Measurements from ENCODE around the gene EXOC3L4. TPM values are rescaled to one million over a fixed set of nuclear protein-coding genes. Genes with fewer than 3 reads are reported as not detected.

Gene EXOC3L4
- total and polyA plus RNA-seq, 4 experiments from 2014 or later = not detected

- ChIA-PET CTCF (ENCODE audit: partially characterized antibody) (no interaction called here), POLR2A (ENCODE audit: partially characterized antibody) (no interaction called here)
- DNase-seq = no peak
- H3K4me1 Mint-ChIP-seq = peaks cover 5 to 13% (median 6%) of the 10 kb centered on the region in 4 donors
- no peaks in the 10 kb centered on the region for H3K27me3 ChIP-seq (ENCODE audit: insufficient read depth, low read length)
- no peak overlapping the region for H3K27ac Mint-ChIP-seq
- H3K4me1 ChIP-seq (ENCODE audit: insufficient read depth, low read length) = no peaks in the 10 kb centered on the region
- intact Hi-C loops (cut with micrococcal nuclease) = no loop called here
- H3K27ac ChIP-seq (ENCODE audit: low read depth, low read length) = no peak overlapping the region
- no peaks in the 10 kb centered on the region for H3K9me3 ChIP-seq (ENCODE audit: control insufficient read depth in 1 of 2, low read length in 2 of 2)
- H3K27me3 Mint-ChIP-seq = peaks cover 26 to 28% of the 10 kb centered on the region in 2 donors
- H3K4me3 Mint-ChIP-seq = no peak overlapping the region
- H3K36me3 Mint-ChIP-seq = no peaks in the 10 kb centered on the region
- H3K9me3 Mint-ChIP-seq = no peaks in the 10 kb centered on the region
- H3K36me3 ChIP-seq (ENCODE audit: insufficient read depth, low read length) = no peaks in the 10 kb centered on the region
- no peak overlapping the region for H3K4me3 ChIP-seq (ENCODE audit: low read length in 2 of 2)
Measured at GRCh38 chr14:103138301-103139131, 44.0 kb downstream of the EXOC3L4 start.

GRCh38 chr14:103139132-103140025 lies 44.9 kb downstream of the EXOC3L4 start:
- Histone ChIP-seq H3K36me3 (ENCODE audit: insufficient read depth, low read length) (no peaks in the 10 kb centered on the region), H3K27ac (ENCODE audit: low read depth, low read length) (no peak overlapping the region), H3K27me3 (ENCODE audit: insufficient read depth, low read length) (no peaks in the 10 kb centered on the region), H3K4me3 (ENCODE audit: low read length in 2 of 2) (no peak overlapping the region), H3K4me1 (ENCODE audit: insufficient read depth, low read length) (no peaks in the 10 kb centered on the region), H3K9me3 (ENCODE audit: control insufficient read depth in 1 of 2, low read length in 2 of 2) (no peaks in the 10 kb centered on the region)
- POLR2A ChIA-PET (ENCODE audit: partially characterized antibody) = no interaction called here
- H3K4me3 Mint-ChIP-seq = no peak overlapping the region
- no peak for DNase-seq
- peaks cover 27 to 32% of the 10 kb centered on the region in 2 donors for H3K27me3 Mint-ChIP-seq
- H3K4me1 Mint-ChIP-seq = peaks cover 5 to 13% (median 6%) of the 10 kb centered on the region in 4 donors
- H3K9me3 Mint-ChIP-seq = no peaks in the 10 kb centered on the region
- intact Hi-C loops (cut with micrococcal nuclease) = no loop called here
- H3K36me3 Mint-ChIP-seq = no peaks in the 10 kb centered on the region
- no peak overlapping the region for H3K27ac Mint-ChIP-seq
- CTCF ChIA-PET (ENCODE audit: partially characterized antibody) = no interaction called here

GRCh38 chr14:103140316-103141109 lies 46.0 kb downstream of the EXOC3L4 start:
- DNase-seq = no peak
- Mint-ChIP-seq H3K4me3 (peak overlapping the region in 4 of 8 donors; percentile 20 to 60 (median 40)), H3K27me3 (peaks cover 29 to 34% of the 10 kb centered on the region in 2 donors), H3K9me3 (no peaks in the 10 kb centered on the region), H3K4me1 (peaks cover 5 to 13% (median 6%) of the 10 kb centered on the region in 4 donors), H3K36me3 (no peaks in the 10 kb centered on the region), H3K27ac (peak overlapping the region in 1 of 7 donors; percentile 55)
- Histone ChIP-seq H3K27ac (ENCODE audit: low read depth, low read length) (no peak overlapping the region), H3K9me3 (ENCODE audit: control insufficient read depth in 1 of 2, low read length in 2 of 2) (no peaks in the 10 kb centered on the region), H3K4me3 (ENCODE audit: low read length in 2 of 2) (no peak overlapping the region), H3K4me1 (ENCODE audit: insufficient read depth, low read length) (no peaks in the 10 kb centered on the region), H3K27me3 (ENCODE audit: insufficient read depth, low read length) (no peaks in the 10 kb centered on the region), H3K36me3 (ENCODE audit: insufficient read depth, low read length) (no peaks in the 10 kb centered on the region)
- POLR2A ChIA-PET (ENCODE audit: partially characterized antibody) = no interaction called here
- intact Hi-C loops (cut with micrococcal nuclease) = no loop called here
- CTCF ChIA-PET (ENCODE audit: partially characterized antibody) = no interaction called here

GRCh38 chr14:103141117-103141796 lies 46.7 kb downstream of the EXOC3L4 start:
- POLR2A ChIA-PET (ENCODE audit: partially characterized antibody) = no interaction called here
- intact Hi-C loops (cut with micrococcal nuclease) = no loop called here
- no peak overlapping the region for H3K4me3 Mint-ChIP-seq

DNA sequence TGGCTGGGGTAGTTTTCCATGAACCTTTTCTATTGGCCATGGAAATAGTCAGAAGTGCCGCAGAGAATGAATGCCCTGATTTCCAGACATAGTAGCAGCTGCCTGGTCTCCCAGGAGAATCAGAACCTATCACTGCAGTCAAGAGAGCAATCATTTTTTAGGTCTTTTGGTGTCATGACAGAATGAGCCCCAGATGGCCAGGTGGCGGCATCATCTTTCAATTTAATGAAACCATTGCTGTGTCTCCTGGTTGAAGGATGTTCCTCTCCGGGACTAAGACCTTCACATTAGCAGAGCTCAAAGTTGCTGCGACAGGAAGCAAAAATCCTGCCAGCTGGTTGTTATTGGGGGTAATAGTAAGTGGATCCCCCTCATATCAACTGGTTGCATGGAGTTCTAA lies 47.5 kb downstream of the EXOC3L4 start:
- H3K4me3 ChIP-seq (ENCODE audit: low read length in 2 of 2) = no peak overlapping the region
- Mint-ChIP-seq H3K36me3 (no peaks in the 10 kb centered on the region), H3K9me3 (no peaks in the 10 kb centered on the region), H3K4me1 (peaks cover 5 to 13% (median 6%) of the 10 kb centered on the region in 4 donors), H3K27ac (no peak overlapping the region), H3K27me3 (peaks cover 35 to 40% of the 10 kb centered on the region in 2 donors), H3K4me3 (no peak overlapping the region)
- no peak overlapping the region for H3K27ac ChIP-seq (ENCODE audit: low read depth, low read length)
- no peaks in the 10 kb centered on the region for H3K36me3 ChIP-seq (ENCODE audit: insufficient read depth, low read length)
- CTCF ChIA-PET (ENCODE audit: partially characterized antibody) = no interaction called here
- POLR2A ChIA-PET (ENCODE audit: partially characterized antibody) = no interaction called here
- no peaks in the 10 kb centered on the region for H3K27me3 ChIP-seq (ENCODE audit: insufficient read depth, low read length)
- no peaks in the 10 kb centered on the region for H3K4me1 ChIP-seq (ENCODE audit: insufficient read depth, low read length)
- intact Hi-C loops (cut with micrococcal nuclease) = no loop called here
- DNase-seq = no peak
- no peaks in the 10 kb centered on the region for H3K9me3 ChIP-seq (ENCODE audit: control insufficient read depth in 1 of 2, low read length in 2 of 2)

More at GRCh38 chr14:103141117-103141796, 46.7 kb downstream of the EXOC3L4 start:
- Histone ChIP-seq H3K4me3 (ENCODE audit: low read length in 2 of 2) (no peak overlapping the region), H3K36me3 (ENCODE audit: insufficient read depth, low read length) (no peaks in the 10 kb centered on the region), H3K9me3 (ENCODE audit: control insufficient read depth in 1 of 2, low read length in 2 of 2) (no peaks in the 10 kb centered on the region), H3K27ac (ENCODE audit: low read depth, low read length) (no peak overlapping the region), H3K4me1 (ENCODE audit: insufficient read depth, low read length) (no peaks in the 10 kb centered on the region), H3K27me3 (ENCODE audit: insufficient read depth, low read length) (no peaks in the 10 kb centered on the region)
- Mint-ChIP-seq H3K4me1 (peaks cover 5 to 13% (median 6%) of the 10 kb centered on the region in 4 donors), H3K27me3 (peaks cover 34 to 38% of the 10 kb centered on the region in 2 donors), H3K27ac (no peak overlapping the region), H3K9me3 (no peaks in the 10 kb centered on the region), H3K36me3 (no peaks in the 10 kb centered on the region)
- no peak for DNase-seq
- CTCF ChIA-PET (ENCODE audit: partially characterized antibody) = no interaction called here

DNA sequence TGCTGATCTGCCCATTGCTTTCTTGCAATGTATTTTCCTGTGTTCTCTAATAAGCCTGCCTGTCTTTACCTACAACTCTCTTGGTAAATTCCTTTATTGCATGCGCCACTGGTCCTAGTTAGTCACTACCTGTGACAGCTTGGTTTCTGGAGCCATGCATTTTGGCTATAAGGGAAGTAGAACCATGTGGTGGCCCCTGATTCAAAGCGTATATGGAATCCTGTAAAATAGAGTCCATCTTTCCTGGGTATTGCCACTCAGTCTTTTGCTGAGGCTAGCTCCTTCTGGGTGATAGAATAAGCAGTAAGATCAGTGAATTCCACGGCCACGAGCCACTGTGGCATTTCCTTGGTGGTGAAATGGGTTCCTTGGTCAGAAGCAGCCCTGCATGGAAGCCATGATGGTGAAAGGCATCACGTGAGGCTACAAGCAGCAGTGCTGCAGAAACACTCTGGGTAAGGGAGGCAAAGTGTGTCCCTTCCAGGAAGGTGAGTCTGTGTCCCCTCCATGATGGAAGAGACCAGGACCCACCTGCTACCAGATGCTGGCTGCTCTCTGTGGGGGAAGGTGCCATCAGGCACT lies 48.3 kb downstream of the EXOC3L4 start:
- no peaks in the 10 kb centered on the region for H3K36me3 Mint-ChIP-seq
- H3K9me3 Mint-ChIP-seq = no peaks in the 10 kb centered on the region
- POLR2A ChIA-PET (ENCODE audit: partially characterized antibody) = no interaction called here
- intact Hi-C loops (cut with micrococcal nuclease) = no loop called here
- Histone ChIP-seq H3K4me3 (ENCODE audit: low read length in 2 of 2) (no peak overlapping the region), H3K4me1 (ENCODE audit: insufficient read depth, low read length) (no peaks in the 10 kb centered on the region), H3K36me3 (ENCODE audit: insufficient read depth, low read length) (no peaks in the 10 kb centered on the region), H3K27me3 (ENCODE audit: insufficient read depth, low read length) (no peaks in the 10 kb centered on the region), H3K27ac (ENCODE audit: low read depth, low read length) (no peak overlapping the region), H3K9me3 (ENCODE audit: control insufficient read depth in 1 of 2, low read length in 2 of 2) (no peaks in the 10 kb centered on the region)
- no peak overlapping the region for H3K4me3 Mint-ChIP-seq
- peaks cover 39 to 41% of the 10 kb centered on the region in 2 donors for H3K27me3 Mint-ChIP-seq
- DNase-seq = no peak
- peaks cover 5 to 13% (median 6%) of the 10 kb centered on the region in 4 donors for H3K4me1 Mint-ChIP-seq
- no peak overlapping the region for H3K27ac Mint-ChIP-seq
- CTCF ChIA-PET (ENCODE audit: partially characterized antibody) = no interaction called here

All from CD4-positive, alpha-beta memory T cell (primary cell).